T-helper 2 cell treated with Interferon-gamma antibody and Interleukin-4, amounts not matched to agents 100 ng/mL and 5 ng/mL, for 36 hours (primary cell): ENCODE measurements around the gene UNC79. TPM values are rescaled to one million over a fixed set of nuclear protein-coding genes. Genes with fewer than 3 reads are reported as not detected.

ENCODE experiments used
- intact Hi-C: fragments of 100-400 bp; cut with micrococcal nuclease; formaldehyde crosslinking; loops from one replicate; pipeline ENCODE4 v1.15.1; 2023
- total RNA-seq: library from RNA; stranded (reverse); gene quantifications from 2 replicates; pipeline ENCODE4 v1.2.3, GENCODE V29; 2022

Gene UNC79
- total RNA-seq, 1 donor from 2014 or later: not detected

DNA sequence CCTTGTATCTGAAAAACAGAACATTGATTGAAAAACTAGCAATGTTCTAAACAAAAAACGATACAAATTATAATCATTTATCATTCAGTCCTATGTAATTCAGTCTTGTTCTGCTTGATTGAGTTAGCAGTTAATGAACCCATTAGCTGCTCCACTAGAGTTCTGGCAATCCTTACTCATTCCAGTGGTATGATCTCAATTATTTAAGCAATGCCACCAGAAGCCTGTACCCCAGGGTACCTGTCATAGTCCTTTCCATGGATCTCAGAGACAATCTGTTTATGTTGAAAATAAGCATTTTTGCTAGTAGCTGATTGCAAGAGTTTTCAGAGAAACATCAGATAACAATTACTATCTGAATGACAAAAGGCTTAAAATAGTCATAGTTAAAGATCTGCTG, 115.9 kb downstream of the UNC79 start:
- intact Hi-C loops: no loop called here

DNA sequence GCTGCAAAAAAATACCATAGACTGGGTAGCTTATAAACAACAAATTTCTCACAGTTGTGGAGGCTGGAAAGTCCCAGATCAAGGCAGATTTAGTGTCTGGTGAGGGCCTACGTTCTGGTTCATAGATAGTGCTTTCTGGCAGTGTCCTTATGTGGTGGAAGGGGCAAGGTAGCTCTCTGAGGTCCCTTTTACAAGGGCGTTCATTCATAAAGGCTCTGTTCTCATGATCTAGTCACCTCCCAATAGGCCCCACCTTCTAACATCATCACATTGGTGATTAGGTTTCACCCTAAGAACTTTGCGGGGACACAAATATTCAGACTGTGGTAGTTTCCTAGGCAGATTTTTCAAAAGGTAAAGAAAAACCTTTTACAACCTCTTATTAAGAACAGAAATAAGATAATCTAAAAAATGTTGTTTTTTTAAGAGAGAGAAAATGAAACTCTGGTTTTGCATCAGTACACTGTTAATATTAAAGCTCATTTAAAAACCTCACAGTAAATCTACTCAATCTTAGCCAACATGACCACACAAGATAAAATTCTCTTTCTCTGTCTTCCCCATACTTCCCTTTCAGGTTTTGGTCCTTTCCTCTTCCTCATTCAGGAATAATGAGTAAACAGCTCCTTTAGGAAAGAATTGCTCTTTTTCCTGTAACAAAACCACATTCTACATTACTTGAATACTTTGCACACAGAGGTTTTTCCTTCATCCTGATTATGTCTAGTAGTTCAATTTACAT, 117.5 kb downstream of the UNC79 start:
- intact Hi-C loops: no loop called here

DNA sequence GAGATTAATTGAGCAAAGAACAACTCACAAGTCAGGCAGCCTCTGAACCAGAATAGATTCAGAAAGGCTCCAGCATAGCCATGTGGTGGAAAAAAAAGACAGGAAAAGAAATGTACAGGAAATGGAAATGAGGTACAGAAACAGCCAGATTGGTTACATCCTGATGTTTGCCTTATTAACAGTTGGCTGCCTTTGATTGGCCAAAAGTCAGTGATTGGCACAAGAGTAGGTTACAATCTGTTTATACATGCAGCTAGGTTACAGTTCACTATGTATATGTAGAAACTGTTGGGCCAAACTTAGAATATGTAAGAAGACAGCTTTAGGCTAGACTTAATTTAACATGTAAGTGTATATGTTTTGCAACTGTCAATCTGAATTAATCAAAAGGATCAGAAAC, 118.9 kb downstream of the UNC79 start:
- intact Hi-C loops: no loop called here

DNA sequence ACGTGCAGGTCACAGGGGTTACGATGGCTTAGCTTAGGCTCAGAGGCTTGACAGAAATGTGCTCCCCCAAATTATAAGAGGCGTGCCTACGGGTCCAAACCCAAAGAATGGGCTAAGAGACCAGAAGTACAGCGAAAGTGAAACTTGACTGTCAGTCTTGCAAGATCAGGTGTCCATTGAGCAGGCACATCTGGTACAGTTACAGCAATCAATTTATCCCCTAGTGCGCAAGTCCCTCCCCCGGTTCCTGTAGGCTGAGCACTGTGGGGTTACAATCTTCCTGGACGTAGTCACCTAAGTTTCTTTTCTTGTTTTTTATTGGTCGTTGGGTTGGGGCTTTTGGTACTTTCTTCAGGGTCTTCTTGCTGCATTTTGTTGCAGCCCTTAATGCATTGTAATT, 134.2 kb downstream of the UNC79 start:
- intact Hi-C loops: no loop called here

DNA sequence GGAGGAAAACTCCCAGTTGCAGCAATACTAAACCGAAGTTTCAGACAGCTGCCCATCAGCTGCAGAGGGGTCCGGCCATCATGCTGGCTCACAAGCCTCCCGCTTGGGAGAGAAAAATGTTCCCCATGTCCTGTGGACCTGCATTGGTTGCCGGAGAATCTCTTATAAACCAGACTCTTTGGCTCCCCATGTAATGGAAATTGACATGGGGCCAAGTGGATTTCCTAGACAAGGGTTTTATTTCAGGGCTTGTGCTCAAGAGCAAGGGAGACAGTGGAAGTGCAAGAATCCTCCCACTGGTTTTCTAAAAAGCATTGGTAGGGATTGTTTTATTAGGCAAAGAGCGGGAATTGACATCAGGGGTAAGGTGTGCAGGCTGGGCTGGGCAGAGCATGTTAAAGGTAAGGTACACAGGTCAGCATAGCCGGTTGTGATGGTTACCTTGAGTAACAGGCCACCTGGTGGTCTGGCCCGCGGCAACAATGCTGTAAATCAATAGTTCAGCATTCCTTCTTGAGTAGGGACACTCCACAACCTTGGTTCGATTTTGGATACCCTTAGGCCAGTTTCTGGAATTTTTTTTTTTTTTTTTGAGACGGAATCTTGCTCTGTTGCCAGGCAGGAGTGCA, 135.4 kb downstream of the UNC79 start:
- intact Hi-C loops: no loop called here

DNA sequence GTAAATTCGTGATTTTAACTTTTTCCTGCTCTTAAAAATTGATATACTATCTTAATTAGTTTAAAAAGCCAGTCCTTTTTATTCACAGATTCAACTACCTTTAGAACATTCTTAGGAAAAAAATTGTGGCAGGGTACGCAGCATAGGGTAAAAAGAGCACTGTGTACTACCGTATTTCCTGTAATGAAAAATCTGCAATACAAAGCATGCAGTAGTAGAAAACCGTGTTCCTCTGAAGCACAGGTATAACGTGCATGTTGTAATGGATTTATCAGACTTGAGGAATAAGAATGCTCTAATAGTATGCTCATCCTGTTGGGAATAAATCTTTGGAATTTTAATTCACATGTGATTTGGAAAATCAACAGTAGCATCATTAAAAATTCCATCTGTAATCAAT, 140.5 kb downstream of the UNC79 start:
- intact Hi-C loops: no loop called here

DNA sequence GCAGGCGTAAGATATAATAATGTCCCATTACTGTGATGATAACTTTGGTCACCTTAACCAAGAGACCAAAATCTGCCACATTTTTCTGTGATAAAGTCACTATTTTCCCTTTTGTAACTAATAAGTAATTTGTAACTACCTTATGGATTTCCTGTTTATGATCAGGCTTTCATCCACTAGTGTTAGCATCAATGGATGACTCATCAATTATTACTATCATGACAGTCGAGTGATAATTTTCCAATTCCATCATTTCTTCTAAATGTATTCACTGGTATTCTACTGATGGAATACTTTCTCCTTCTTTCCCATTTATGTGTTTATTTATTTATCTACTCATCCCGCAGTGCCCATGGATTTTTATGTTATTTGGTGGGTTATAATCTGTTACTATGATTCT, 148.4 kb downstream of the UNC79 start:
- intact Hi-C loops: no loop called here

DNA sequence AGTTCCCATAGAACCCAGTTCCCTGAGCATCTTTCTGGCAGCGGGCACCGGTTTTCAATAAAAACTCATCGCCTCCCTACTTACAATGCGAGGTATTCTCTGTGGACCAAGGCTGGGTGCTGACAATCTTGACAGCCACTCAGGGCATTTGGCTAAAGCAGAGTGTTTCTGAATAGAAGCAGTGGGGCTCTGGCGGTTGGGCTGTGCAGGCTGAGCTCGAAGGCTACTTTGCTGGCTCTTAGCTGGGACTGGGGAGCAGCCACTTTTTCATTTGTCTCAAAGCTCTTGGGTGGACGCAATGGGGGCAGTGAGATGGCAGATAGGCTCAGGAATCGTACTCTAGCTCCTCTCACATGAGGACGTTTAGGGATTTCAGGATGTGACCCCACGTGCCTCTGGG, 151.8 kb downstream of the UNC79 start:
- intact Hi-C loops: no loop called here

DNA sequence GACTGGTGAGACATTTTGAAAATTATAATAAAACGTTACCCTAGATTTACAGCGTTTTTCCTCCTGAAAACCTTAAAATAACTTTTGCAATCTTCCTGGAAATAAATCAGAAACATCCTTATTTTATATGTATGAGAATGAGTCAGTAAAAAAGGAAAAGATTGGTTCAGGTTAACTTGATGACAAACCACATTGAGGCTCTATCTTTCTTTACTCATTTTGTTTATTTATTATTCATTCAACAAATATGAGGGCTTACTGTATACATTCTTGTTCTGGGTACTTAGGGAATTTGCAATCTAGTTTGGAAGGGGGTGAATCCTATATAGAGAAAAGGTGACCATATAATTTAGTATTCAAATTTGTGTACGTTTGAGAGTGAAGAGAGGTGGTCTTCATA, 156.6 kb downstream of the UNC79 start:
- intact Hi-C loops: no loop called here

DNA sequence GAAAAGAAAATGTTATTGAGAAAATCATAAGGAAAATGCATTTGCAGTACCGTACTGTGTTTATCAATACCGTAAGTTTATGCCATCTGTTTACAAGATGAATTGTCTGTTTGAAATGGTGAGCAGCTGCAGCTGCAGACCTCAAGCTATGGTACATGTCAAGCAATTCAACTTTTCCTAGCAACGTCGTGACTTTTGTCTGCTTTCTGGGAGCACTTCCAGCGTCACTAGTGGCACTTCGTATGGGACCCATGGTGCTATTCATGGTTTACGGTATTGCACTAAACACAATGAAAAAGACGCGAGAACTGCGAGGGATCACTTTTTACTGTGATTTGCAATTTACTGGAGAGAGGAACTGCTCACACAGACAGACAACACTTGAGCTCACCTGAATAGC, 160.8 kb downstream of the UNC79 start:
- intact Hi-C loops: loop anchor here (2.0 kb wide), 1 partner anchor 29 kb away; no protein-coding TSS in a partner anchor

DNA sequence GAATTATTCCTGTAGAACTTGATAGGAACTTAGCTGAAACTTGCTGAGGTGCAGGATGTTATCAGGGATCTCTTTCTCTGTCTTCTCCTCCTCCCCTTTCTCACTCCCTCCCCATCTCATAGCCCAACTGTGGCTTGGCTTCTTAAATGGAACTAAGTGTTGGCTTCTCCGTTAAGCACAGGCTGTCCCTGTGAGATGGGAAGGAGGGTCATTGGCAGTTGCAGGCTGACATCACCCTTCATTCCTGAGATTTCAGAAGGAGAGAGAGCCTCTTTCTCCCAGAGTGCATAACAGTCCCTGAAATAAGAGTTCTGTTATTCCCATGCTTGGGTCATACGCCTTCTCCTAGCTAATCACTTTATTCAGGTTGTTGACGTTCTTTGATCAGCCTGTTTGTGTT, 162.0 kb downstream of the UNC79 start:
- intact Hi-C loops: no loop called here

DNA sequence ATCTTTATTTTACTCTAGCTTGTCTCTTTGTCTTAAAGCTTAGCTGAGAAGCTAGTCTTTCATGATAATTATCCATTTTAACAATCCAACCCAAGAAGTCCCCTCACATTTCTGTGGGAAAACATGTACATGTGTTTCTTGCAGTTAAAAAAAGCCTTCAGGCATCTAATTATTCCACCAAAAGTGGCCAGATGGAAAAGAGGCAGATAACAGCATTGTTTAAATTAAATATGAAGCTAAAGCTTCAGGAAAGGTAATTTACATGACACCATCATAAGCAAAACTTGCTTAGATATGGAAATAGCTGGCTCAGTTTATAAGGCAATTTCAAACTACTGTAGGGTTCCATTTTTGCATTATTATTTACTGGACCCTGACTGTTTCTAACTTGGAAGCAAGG, 175.4 kb downstream of the UNC79 start:
- intact Hi-C loops: no loop called here

DNA sequence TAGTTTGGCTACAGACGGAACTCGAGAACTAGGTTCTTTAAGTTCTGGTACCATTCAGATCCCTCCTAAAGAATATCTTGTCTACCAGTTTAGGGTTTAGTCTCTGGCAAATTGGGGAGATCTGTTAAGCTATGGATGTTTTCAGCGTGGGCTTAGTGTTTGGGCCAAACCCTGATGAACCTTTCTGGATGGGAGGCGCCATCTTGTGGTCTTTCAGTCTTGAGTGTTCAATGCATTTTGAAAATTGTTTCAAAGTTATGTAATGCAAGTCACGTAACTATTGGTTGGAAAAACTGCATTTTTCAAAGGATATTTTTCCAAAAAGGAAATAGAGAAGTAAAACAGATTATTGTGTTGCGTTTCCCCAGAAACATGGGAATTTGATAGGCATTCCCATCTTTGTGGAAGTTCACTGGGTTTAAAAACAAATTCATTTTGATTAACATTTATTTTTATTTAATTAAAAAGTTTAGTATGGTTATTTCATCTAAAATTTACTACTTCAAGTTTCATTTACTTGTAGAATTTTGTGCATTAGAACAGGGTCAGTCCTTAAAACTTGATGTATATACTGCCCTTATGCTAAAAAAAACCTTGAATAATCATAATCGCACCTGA, 188.5 kb downstream of the UNC79 start:
- intact Hi-C loops: no loop called here

DNA sequence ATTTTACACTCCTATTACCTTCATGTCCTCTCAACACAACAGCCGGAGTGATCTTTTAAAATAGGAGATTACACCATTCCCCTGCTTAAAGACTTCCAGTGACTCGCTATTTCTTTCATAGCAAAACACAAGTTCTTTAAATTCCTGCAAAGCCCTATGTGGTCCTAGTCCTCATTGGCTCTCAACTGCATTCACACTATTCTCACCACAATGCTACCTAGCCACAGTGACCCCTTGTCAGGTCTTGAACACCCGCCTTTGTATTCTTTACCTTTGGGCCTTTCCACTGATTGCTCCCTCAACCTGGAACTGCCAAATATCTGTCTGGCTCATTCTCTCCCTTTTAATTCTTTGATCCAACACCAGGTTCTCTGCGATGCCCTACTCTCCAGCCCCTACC, 197.3 kb downstream of the UNC79 start:
- intact Hi-C loops: no loop called here

DNA sequence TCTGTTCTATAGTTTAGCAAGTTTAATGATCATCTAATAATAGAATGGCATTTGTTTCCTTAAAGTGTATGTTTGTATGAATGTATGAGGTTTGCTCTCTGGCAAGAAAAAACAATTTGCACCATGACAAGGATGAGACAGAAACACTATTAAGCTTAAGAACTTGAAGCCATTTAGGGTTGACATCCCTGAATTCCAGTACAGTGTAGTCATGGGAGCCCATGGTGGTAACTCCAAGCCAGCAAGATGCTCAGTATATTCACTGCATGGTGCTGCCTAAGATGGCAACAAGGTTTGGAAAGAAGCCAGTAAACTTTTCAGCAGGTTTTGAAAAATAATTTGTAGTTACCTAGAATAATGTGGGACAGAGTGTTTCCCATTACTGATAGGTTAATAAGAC, 198.9 kb downstream of the UNC79 start:
- intact Hi-C loops: no loop called here

DNA sequence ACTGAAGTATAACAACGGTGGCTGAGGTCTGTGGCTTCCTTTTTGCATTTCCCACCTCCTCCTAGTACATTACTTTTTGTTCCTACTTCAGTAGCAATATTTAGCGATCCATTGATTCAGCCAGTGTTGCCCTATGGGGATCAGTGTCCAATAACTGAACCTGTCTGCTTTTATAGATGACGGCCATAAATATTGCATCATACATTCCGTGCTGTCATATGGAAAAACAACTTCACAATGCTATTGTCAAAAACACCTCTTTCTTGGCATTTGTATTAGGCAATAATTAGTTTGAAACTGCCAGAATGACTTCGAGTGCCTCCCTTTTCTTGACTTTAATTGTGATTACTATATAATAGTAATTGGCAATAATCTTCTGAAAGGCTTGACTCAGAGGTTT, 208.1 kb downstream of the UNC79 start:
- intact Hi-C loops: no loop called here

DNA sequence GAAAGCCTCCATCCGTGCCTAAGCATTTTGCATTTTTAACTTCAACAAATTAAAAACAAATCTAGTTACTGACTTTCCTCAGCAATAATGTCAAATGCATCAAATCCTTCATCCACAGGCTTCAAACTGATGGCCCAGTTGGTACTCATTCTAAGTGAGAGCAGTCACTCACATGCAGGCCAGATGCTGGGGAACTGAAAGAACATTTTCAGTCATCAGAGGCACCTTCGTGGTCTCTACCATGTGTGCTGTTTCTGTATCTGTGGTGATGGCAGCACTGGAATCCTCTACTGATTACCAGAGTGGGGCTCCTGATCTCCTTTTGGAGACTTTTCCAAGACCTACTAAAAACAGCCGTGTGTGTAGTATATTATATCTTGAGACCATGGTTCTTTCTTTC, 212.4 kb downstream of the UNC79 start:
- intact Hi-C loops: no loop called here

DNA sequence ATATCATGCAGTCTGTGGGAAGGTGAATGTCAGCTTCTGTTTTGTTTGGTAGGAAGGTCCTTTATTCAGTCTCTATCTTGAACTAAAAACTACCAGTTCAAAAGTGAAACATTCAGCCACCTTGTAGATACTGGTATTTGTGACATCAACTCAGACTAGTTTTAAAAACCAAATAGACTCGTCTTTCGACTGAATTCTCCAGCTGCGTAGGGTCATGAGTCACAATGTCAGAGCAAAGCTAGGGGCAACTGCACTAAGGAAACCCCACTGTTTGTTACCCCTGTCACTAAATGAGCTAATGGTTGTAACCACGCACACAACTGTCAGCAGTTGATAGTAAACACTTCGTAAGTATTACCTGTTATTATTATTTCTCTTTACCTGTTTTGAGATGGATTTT, 212.9 kb downstream of the UNC79 start:
- intact Hi-C loops: no loop called here

DNA sequence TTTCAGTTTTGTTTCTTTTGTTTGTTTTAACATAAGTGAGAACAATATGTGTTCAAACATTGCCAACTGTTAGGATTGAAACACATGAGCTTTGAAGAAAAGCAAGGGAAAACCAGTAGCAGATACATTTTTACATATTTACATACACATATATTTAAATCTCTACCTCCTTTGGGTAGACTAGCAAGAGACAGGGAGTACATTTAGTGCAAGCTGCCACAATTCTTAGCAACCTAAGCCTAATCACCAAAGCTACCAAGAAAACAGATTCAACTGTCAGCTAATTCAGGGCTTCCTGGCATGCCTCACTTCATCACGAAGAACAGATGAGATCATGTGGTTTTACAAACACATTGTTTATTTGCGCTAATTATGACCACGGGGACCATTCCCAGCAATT, 214.5 kb downstream of the UNC79 start:
- intact Hi-C loops: no loop called here

DNA sequence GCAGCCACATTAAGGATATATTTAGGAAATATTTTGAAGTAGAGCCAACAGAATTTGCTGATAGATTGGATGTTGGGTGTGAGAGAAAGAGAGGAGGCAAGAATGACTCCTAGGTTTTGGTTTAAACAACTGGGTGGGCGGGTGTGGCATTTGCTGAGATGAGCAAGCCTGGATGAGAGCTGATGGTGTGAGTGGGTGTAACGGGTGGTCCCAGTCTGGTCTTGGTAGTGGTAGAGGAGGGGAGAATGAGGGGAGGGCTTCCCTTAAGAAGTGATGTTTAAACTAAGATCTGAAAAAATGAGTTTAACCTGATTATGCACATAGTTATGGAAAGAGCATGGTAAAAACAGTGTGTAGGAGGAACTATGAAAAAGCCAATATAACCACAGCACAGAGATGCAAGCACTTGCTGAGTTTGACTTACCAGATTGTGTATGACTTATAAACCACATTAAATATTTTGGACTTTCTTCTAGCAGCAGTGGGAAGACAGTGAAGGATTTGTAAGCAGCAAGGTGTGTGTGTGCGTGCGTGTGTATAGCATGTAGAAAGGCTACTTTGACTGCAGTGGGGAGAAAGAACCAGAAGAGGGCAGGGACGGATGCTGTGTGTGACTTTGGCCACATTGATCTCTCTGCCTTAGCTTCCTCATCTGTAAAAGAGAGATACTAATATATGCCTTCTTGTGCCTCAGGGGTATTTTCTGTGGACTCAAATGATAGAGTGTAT, 217.9 kb downstream of the UNC79 start:
- intact Hi-C loops: no loop called here

DNA sequence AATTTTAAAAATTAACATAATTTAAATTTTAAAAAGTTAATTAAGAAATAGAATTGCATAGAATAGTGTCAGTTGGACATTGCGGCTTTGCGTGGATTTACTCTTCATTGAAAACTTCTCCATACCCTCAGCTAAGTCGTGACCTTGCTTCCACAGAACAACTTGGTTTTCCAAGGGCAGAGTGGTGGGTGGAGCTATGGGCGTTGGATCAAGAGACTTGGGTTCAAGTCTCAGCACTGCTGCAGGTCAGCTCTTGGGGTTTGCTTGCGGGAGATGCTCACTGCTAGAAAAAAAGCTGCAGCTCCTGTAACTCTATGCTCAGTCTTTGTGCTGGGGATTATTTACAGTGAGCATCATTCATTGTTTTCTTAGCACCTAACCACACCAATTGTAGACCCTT, 223.9 kb downstream of the UNC79 start:
- intact Hi-C loops: loop anchor here (10.0 kb wide), 1 partner anchor 530 kb away; no protein-coding TSS in a partner anchor
